GM23248 (cell line): Measurements from ENCODE around the gene ZEB1.

ENCODE experiments used
- EZH2 ChIP-seq: fragments of 200-600 bp; sonication (generic); IDR thresholded peaks from 2 replicates; pipeline ENCODE4 v1.6.1; 2018; ENCODE audit warnings: antibody characterized with exemption, mild to moderate bottlenecking; ENCODE audit not compliant: insufficient read depth, poor library complexity, severe bottlenecking
- EZH2phosphoT487 ChIP-seq: fragments of 200-600 bp; sonication (generic); IDR thresholded peaks from 2 replicates; pipeline ENCODE4 v1.6.1; 2018; ENCODE audit warnings: antibody characterized with exemption, moderate library complexity, mild to moderate bottlenecking, low read depth; ENCODE audit not compliant: insufficient read depth

DNA sequence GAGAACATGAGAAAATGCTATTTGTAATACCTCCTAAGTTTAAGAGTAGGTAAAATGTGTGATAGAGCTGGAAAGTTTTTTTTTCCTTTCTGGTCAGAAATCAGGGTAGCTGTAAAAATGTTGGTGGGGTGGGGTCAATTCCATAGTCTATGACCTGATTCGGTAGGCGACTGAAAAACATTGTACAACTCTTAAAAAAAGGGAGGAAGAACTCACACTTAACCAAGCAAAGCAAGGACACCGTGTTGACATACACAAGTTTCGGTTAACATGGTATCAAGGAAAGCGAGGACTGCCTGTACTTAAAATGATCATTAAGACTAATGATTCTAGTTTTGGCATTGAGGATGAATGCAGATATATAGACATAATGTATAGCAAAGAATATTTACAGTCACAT is 1.8 kb upstream of the ZEB1 start:
- TF ChIP-seq EZH2phosphoT487 = no peak
- no peak for TF ChIP-seq EZH2
